GM12878 (cell line): ENCODE measurements around the gene DGKE. TPM values are rescaled to one million over a fixed set of nuclear protein-coding genes. Genes with fewer than 3 reads are reported as not detected.

Experiments
- ATAC-seq: fragments of 200-7000 bp; cut with Tn5 transposase; 3 replicates; pipeline ENCODE4 v1.9.1; 2020; ENCODE audit warnings: mild to moderate bottlenecking, moderate library complexity
- BruUV-seq: library from RNA; stranded (reverse); fragments of 400-500 nt; replicated peaks from 2 replicates; lab custom pipeline; 2021; lab: Mats Ljungman, UMichigan
- CTCF ChIA-PET: fragments of 300-600 bp; sonication (Branson Sonifier 250); formaldehyde crosslinking; extraction: SDS; loops from one replicate; lab custom pipeline; 2021; ENCODE audit warnings: inconsistent platforms; lab: Yijun Ruan, JAX
- POLR2A ChIA-PET: fragments of 350-600 bp; formaldehyde crosslinking; extraction: SDS; loops from one replicate; lab custom pipeline; 2021; ENCODE audit warnings: inconsistent platforms; lab: Charles Lee
- RAD21 ChIA-PET: fragments of 300-600 bp; sonication (Branson Sonifier 250); formaldehyde crosslinking; loops from one replicate; lab custom pipeline; 2023; ENCODE audit warnings: antibody characterized with exemption; ENCODE audit not compliant: unreplicated experiment; lab: Charles Lee
- SMC1A ChIA-PET: fragments of 300-600 bp; sonication (Branson Sonifier 250); formaldehyde crosslinking; loops from one replicate; lab custom pipeline; 2023; ENCODE audit not compliant: unreplicated experiment, uncharacterized antibody; lab: Charles Lee
- DNase-seq: peaks from one replicate; pipeline ENCODE4 v3.0.0-alpha.2; 2011; ENCODE audit warnings: low read depth, low spot score
- FAIRE-seq: peaks from 3 replicates; lab custom pipeline; 2011; peaks lifted over from hg19 to GRCh38; lab: Jason Lieb, UNC
- H2AFZ ChIP-seq: 2 replicates; pipeline ENCODE4 v1.6.0; 2011; ENCODE audit warnings: low read depth, low read length, control low read depth; ENCODE audit not compliant: control insufficient read depth
- H3K27ac ChIP-seq: 2 replicates; pipeline ENCODE4 v1.5.1; 2011; ENCODE audit warnings: control low read depth; ENCODE audit not compliant: control insufficient read depth, insufficient read depth
- H3K27me3 ChIP-seq, 2 experiments: replicated peaks in 1 of 2; 2 replicates each; pipeline versions ENCODE4 v1.6.0 to v1.6.1; 2011; ENCODE audit warnings: low read length in 1 of 2; ENCODE audit not compliant: control insufficient read depth in 2 of 2, insufficient read depth in 2 of 2
- H3K36me3 ChIP-seq, 2 experiments: 2 replicates each; pipeline ENCODE4 v1.5.1; 2011; ENCODE audit warnings: low read length in 1 of 2; ENCODE audit not compliant: control insufficient read depth in 2 of 2, insufficient read depth in 2 of 2
- H3K4me1 ChIP-seq: 2 replicates; pipeline ENCODE4 v1.6.1; 2011; ENCODE audit warnings: mild to moderate bottlenecking, low read length, moderate library complexity, mixed read lengths; ENCODE audit not compliant: control insufficient read depth, insufficient read depth
- H3K4me2 ChIP-seq: 2 replicates; pipeline ENCODE4 v1.6.0; 2011; ENCODE audit warnings: control low read depth; ENCODE audit not compliant: control insufficient read depth, insufficient read depth
- H3K4me3 ChIP-seq: fragments of 200-600 bp; sonication (generic); 2 replicates; pipeline ENCODE4 v1.5.1; 2016
- H3K79me2 ChIP-seq: 2 replicates; pipeline ENCODE4 v1.6.0; 2011; ENCODE audit warnings: low read length; ENCODE audit not compliant: control insufficient read depth, insufficient read depth
- H3K9ac ChIP-seq: 2 replicates; pipeline ENCODE4 v1.8.0; 2011; ENCODE audit warnings: low read length, control low read depth, mixed read lengths; ENCODE audit not compliant: control insufficient read depth, insufficient read depth
- H3K9me3 ChIP-seq: replicated peaks from 3 replicates; pipeline ENCODE4 v1.5.1; 2011; ENCODE audit warnings: mild to moderate bottlenecking, low read length; ENCODE audit not compliant: control insufficient read depth, insufficient read depth
- H4K20me1 ChIP-seq: 2 replicates; pipeline ENCODE4 v1.6.0; 2011; ENCODE audit not compliant: control insufficient read depth, insufficient read depth
- GATAD2B ChIP-seq: fragments of 450-650 bp; conservative IDR thresholded peaks from 2 replicates; pipeline ENCODE4 v1.6.1; 2017; ENCODE audit warnings: low read depth, mild to moderate bottlenecking, moderate library complexity
- IKZF1 ChIP-seq: fragments of 450-650 bp; conservative IDR thresholded peaks from 2 replicates; pipeline ENCODE4 v1.6.1; 2017; ENCODE audit warnings: antibody characterized with exemption, mild to moderate bottlenecking
- IKZF2 ChIP-seq, 2 experiments: fragments of 450-650 bp; IDR thresholded peaks; 2 replicates each; pipeline ENCODE4 v1.6.1; 2017; ENCODE audit warnings: mild to moderate bottlenecking in 2 of 2, moderate library complexity in 2 of 2
- KDM1A ChIP-seq: fragments of 200-600 bp; sonication (generic); IDR thresholded peaks from 2 replicates; pipeline ENCODE4 v1.6.1; 2016; ENCODE audit warnings: borderline replicate concordance
- KLF5 ChIP-seq: fragments of 450-650 bp; IDR thresholded peaks from 2 replicates; pipeline ENCODE4 v1.6.1; 2014; ENCODE audit warnings: mild to moderate bottlenecking; ENCODE audit not compliant: partially characterized antibody
- MYB ChIP-seq: fragments of 150-350 bp; IDR thresholded peaks from 2 replicates; pipeline ENCODE4 v1.6.1; 2014; ENCODE audit warnings: mild to moderate bottlenecking, low read depth, low read length, borderline replicate concordance
- NR2C2 ChIP-seq: IDR thresholded peaks from 2 replicates; pipeline ENCODE4 v1.6.1; 2011; ENCODE audit warnings: borderline replicate concordance, low read depth; ENCODE audit not compliant: control insufficient read depth, insufficient read length
- POLR2A ChIP-seq: IDR thresholded peaks from 2 replicates; pipeline ENCODE4 v1.6.1; 2011; ENCODE audit warnings: low read depth, mild to moderate bottlenecking, low read length
- POLR2AphosphoS2 ChIP-seq: IDR thresholded peaks from 2 replicates; pipeline ENCODE4 v1.6.1; 2011; ENCODE audit warnings: low read depth, mild to moderate bottlenecking, low read length, improper control_type of control experiment, moderate library complexity
- POU2F2 ChIP-seq: IDR thresholded peaks from 3 replicates; pipeline ENCODE4 v1.6.1; 2011; ENCODE audit warnings: low read depth, mild to moderate bottlenecking, low read length, borderline replicate concordance
- RCOR1 ChIP-seq: conservative IDR thresholded peaks from 2 replicates; pipeline ENCODE4 v1.6.1; 2012; ENCODE audit warnings: low read depth, low read length, improper control_type of control experiment
- RELA ChIP-seq: fragments of 450-650 bp; IDR thresholded peaks from 2 replicates; pipeline ENCODE4 v1.8.0; 2014; ENCODE audit warnings: borderline replicate concordance; ENCODE audit not compliant: partially characterized antibody
- RUNX3 ChIP-seq: IDR thresholded peaks from 2 replicates; pipeline ENCODE4 v1.6.1; 2012; ENCODE audit warnings: low read length, inconsistent platforms
- SIX5 ChIP-seq: IDR thresholded peaks from 2 replicates; pipeline ENCODE4 v1.6.1; 2011; ENCODE audit warnings: mild to moderate bottlenecking, low read depth, low read length, moderate library complexity; ENCODE audit not compliant: severe bottlenecking
- ZNF384 ChIP-seq: IDR thresholded peaks from 2 replicates; pipeline ENCODE4 v1.6.1; 2012; ENCODE audit warnings: low read depth, mild to moderate bottlenecking, low read length, improper control_type of control experiment, borderline replicate concordance
- WGBS: methylation state at CpG from one replicate; pipeline ENCODE4 v1.1.6; 2016; ENCODE audit warnings: low lambda C conversion rate; ENCODE audit not compliant: insufficient replicate concordance, insufficient coverage; ENCODE audit errors: missing lambda C conversion rate; 5-methylcytosine and 5-hydroxymethylcytosine counted together
- in situ Hi-C: fragments of 300-500 bp; cut with MboI; formaldehyde crosslinking; loops from 9 replicates; pipeline ENCODE4 v1.14.3; 2018; ENCODE audit warnings: mixed read lengths
- intact Hi-C: fragments of 100-400 bp; cut with micrococcal nuclease; formaldehyde crosslinking; loops from one replicate; pipeline ENCODE4 v1.14.2; 2022; ENCODE audit not compliant: unreplicated experiment
- polyA plus RNA-seq, 11 experiments: library from polyadenylated mRNA; depleted of rRNA in 4 of 11; unstranded in 6 of 11; stranded (reverse) in 5 of 11; fragments of >200 nt; fragmentation: Nextera tagmentation in 4 of 11; fragmentation: Illumina TruSeq in 1 of 11; extraction: Ambion mirVana in 4 of 11; extraction: Trizol in 1 of 11; gene quantifications; 1 replicate in 1 of 11; 2 replicates in 10 of 11; pipeline versions ENCODE4 v1.2.1 to v1.2.3, GENCODE V29; 2011 to 2016; ENCODE audit warnings: inconsistent platforms in 2 of 11, missing spikeins in 2 of 11, low read depth in 1 of 11
- total RNA-seq, 4 experiments: library from RNA; depleted of rRNA in 3 of 4; stranded (reverse); fragments of >200 nt in 3 of 4; fragmentation: Illumina TruSeq in 1 of 4; extraction: Trizol in 1 of 4; gene quantifications; 2 replicates each; pipeline versions ENCODE4 v1.2.1 to v1.2.3, GENCODE V29; 2013 to 2021
- TF ChIP-seq, protein P1 (sequence below): fragments of 450-650 bp; IDR thresholded peaks from 2 replicates; pipeline ENCODE4 v1.6.1; 2017; ENCODE audit warnings: mild to moderate bottlenecking, moderate library complexity
- TF ChIP-seq, protein P2 (sequence below): fragments of 450-650 bp; conservative IDR thresholded peaks from 2 replicates; pipeline ENCODE4 v1.6.1; 2017; ENCODE audit warnings: mild to moderate bottlenecking, moderate library complexity

Gene DGKE
- total and polyA plus RNA-seq, 10 of the 15 experiments (the other 5 are each of a cell fraction or from before 2014, with no cell fraction given): 2.8 to 18.0 (median 11.6) TPM

DNA sequence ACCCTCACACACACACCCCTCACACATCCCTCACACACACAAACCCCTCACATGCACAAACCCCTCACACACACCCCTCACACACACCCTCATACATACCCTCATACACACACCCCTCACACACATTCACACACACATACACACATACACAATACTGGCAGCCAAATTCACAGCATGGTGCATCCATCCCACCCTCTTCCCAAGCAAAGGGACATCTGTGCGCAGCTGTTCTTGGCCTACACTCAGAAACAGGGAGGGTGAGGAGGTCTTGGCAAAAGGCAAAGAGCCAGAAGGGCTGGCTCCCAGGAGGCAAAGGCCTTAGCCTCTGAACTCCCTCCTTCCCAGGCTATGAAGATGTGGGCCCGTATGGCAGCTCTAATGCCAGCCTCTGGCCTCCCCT is 23.6 kb upstream of the DGKE start:
- BruUV-seq: no TSS peak
- H2AFZ ChIP-seq: no peak overlapping the region
- no peaks in the 10 kb centered on the region for H3K9me3 ChIP-seq
- H3K9ac ChIP-seq: no peak overlapping the region
- H3K27ac ChIP-seq: no peak overlapping the region
- no peaks in the 10 kb centered on the region for H4K20me1 ChIP-seq
- TF ChIP-seq, protein P1, sequence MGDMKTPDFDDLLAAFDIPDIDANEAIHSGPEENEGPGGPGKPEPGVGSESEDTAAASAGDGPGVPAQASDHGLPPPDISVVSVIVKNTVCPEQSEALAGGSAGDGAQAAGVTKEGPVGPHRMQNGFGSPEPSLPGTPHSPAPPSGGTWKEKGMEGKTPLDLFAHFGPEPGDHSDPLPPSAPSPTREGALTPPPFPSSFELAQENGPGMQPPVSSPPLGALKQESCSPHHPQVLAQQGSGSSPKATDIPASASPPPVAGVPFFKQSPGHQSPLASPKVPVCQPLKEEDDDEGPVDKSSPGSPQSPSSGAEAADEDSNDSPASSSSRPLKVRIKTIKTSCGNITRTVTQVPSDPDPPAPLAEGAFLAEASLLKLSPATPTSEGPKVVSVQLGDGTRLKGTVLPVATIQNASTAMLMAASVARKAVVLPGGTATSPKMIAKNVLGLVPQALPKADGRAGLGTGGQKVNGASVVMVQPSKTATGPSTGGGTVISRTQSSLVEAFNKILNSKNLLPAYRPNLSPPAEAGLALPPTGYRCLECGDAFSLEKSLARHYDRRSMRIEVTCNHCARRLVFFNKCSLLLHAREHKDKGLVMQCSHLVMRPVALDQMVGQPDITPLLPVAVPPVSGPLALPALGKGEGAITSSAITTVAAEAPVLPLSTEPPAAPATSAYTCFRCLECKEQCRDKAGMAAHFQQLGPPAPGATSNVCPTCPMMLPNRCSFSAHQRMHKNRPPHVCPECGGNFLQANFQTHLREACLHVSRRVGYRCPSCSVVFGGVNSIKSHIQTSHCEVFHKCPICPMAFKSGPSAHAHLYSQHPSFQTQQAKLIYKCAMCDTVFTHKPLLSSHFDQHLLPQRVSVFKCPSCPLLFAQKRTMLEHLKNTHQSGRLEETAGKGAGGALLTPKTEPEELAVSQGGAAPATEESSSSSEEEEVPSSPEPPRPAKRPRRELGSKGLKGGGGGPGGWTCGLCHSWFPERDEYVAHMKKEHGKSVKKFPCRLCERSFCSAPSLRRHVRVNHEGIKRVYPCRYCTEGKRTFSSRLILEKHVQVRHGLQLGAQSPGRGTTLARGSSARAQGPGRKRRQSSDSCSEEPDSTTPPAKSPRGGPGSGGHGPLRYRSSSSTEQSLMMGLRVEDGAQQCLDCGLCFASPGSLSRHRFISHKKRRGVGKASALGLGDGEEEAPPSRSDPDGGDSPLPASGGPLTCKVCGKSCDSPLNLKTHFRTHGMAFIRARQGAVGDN: no peak
- TF ChIP-seq SIX5: no peak
- no peak for TF ChIP-seq IKZF2 (IDR thresholded peaks at IDR 0.05)
- TF ChIP-seq GATAD2B: no peak
- TF ChIP-seq, protein P2, sequence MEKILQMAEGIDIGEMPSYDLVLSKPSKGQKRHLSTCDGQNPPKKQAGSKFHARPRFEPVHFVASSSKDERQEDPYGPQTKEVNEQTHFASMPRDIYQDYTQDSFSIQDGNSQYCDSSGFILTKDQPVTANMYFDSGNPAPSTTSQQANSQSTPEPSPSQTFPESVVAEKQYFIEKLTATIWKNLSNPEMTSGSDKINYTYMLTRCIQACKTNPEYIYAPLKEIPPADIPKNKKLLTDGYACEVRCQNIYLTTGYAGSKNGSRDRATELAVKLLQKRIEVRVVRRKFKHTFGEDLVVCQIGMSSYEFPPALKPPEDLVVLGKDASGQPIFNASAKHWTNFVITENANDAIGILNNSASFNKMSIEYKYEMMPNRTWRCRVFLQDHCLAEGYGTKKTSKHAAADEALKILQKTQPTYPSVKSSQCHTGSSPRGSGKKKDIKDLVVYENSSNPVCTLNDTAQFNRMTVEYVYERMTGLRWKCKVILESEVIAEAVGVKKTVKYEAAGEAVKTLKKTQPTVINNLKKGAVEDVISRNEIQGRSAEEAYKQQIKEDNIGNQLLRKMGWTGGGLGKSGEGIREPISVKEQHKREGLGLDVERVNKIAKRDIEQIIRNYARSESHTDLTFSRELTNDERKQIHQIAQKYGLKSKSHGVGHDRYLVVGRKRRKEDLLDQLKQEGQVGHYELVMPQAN: no peak
- TF ChIP-seq KDM1A: no peak
- no peak for TF ChIP-seq POLR2A
- no peak for TF ChIP-seq RCOR1
- TF ChIP-seq MYB: no peak
- no peak for TF ChIP-seq IKZF1
- TF ChIP-seq ZNF384: no peak
- no peak for TF ChIP-seq POU2F2
- TF ChIP-seq RUNX3: no peak
- TF ChIP-seq POLR2AphosphoS2: no peak
- no peak for TF ChIP-seq NR2C2
- no peak for TF ChIP-seq RELA
- no peak for TF ChIP-seq KLF5
- no peaks in the 10 kb centered on the region for H3K36me3 ChIP-seq
- ChIA-PET SMC1A (no interaction called here), POLR2A (no interaction called here), CTCF (no interaction called here), RAD21 (no interaction called here)
- H3K4me1 ChIP-seq: no peaks in the 10 kb centered on the region
- in situ Hi-C loops (no loop called here), intact Hi-C loops (no loop called here)
- H3K27me3 ChIP-seq: no peaks in the 10 kb centered on the region; a peak in 1 of 4 replicates
- H3K4me3 ChIP-seq: no peak overlapping the region
- H3K4me2 ChIP-seq: no peak overlapping the region
- FAIRE-seq: no peak
- WGBS: 71% methylated on average over 2 of the region's 2 CpGs
- ATAC-seq: no peak
- no peaks in the 10 kb centered on the region for H3K79me2 ChIP-seq
- no peak for DNase-seq
